ENCODE results near the gene BOC. TPM values are rescaled to one million over a fixed set of nuclear protein-coding genes. Genes with fewer than 3 reads are reported as not detected.

The BOC gene
- total and polyA plus RNA-seq, 2 of the 13 experiments (the other 11 are each of a cell fraction or from before 2014, with no cell fraction given), result 0.04 TPM; not detected in 1

DNA sequence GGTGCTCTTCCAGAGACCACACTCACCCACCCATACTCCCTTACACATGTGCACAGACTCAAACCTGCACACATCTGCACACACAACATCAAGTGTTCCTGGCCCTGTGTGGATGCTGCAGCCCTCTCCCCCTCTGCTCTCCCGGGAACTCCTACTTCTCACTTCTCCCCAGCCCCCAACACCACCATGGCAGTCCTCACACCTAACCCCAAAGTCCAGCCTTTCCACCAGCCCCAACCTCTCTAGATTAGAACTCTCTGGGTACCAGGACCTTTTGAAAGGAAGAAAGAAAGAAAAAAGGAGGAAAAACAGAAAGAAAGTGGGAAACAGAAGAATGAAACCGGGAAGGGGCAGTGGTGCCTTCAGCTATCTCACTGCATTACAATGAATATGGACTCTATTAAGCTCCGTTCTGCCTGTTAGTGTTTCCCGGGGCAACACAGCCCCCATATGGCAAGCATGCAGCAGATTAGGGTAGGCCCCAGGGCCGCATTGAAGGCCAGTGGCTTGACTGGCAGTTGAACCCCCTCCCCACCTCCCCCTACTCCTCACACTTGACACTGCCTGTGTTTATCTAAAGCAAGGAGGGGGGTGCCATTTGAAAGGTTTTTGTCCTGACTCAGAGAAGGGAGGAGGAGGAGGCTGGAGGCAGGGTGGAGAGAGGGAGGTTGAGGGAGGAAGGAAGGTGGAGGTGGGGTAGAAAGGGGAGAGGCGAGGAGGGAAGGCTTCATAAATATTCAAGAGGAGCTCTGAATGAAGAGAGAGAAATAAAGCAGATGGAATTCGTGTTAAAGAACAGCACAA, 30.1 kb downstream of the BOC start:
- FAIRE-seq, result no peak
- Histone ChIP-seq H3K79me2 (ENCODE audit: insufficient read depth, low read length) (no peaks in the 10 kb centered on the region), H3K9me3 (ENCODE audit: low read length) (no peaks in the 10 kb centered on the region), H4K20me1 (ENCODE audit: insufficient read depth, low read length) (no peaks in the 10 kb centered on the region), H3K27ac (ENCODE audit: extremely low read length, insufficient read depth, low read length) (no peak overlapping the region), H3K4me3 (replicated peaks in 1 of 3; ENCODE audit: insufficient read depth in 1 of 3, low read depth in 2 of 3, low read length in 3 of 3) (no peak overlapping the region), H3K27me3 (ENCODE audit: control insufficient read depth in 1 of 2, insufficient read depth in 2 of 2, low read length in 2 of 2) (peaks cover 1 to 25% of the 10 kb centered on the region in 2 experiments; a peak in 3 of 5 replicates), H2AFZ (ENCODE audit: low read length) (no peak overlapping the region), H3K36me3 (replicated peaks in 1 of 2; ENCODE audit: control insufficient read depth in 1 of 2, insufficient read depth in 2 of 2, low read length in 2 of 2) (no peaks in the 10 kb centered on the region), H3K9ac (ENCODE audit: insufficient read depth, low read depth, low read length) (no peak overlapping the region), H3K4me2 (ENCODE audit: low read depth, low read length) (no peak overlapping the region), H3K4me1 (ENCODE audit: insufficient read depth, low read length) (no peaks in the 10 kb centered on the region)
- in situ Hi-C loops (cut with HindIII; ENCODE audit: extremely low pct_ligation_motif_present, low pct_unique_long_range_greater_than_20kb), result no loop called here
- ChIA-PET POLR2A (no interaction called here), CTCF (ENCODE audit: low intra/inter-chr PET ratio, low total read pairs) (no interaction called here)
- TF ChIP-seq KDM5A (IDR thresholded peaks at IDR 0.05; ENCODE audit: borderline replicate concordance, low read length) (no peak), KLF15 (CRISPR knock-in tag; IDR thresholded peaks at IDR 0.05; ENCODE audit: borderline replicate concordance) (no peak), PRPF4 (IDR thresholded peaks at IDR 0.05; ENCODE audit: low read depth, low read length, poor library complexity, severe bottlenecking) (no peak), SYNCRIP (IDR thresholded peaks at IDR 0.05; ENCODE audit: insufficient read depth, low read depth, low read length) (no peak), CHD4 (IDR thresholded peaks at IDR 0.05; ENCODE audit: borderline replicate concordance, low read length) (no peak), MAF1 (CRISPR knock-in tag; IDR thresholded peaks at IDR 0.05; ENCODE audit: borderline replicate concordance) (no peak), SNRNP70 (IDR thresholded peaks at IDR 0.05; ENCODE audit: low read depth, low read length) (no peak), HDAC2 (CRISPR knock-in tag; IDR thresholded peaks at IDR 0.05) (no peak), PHF8 (CRISPR knock-in tag; IDR thresholded peaks at IDR 0.05) (no peak), EZH2 (conservative IDR thresholded peaks at IDR 0.05; ENCODE audit: low read depth, low read length) (no peak), IRF2 (CRISPR knock-in tag; IDR thresholded peaks at IDR 0.05) (no peak), ZNF350 (CRISPR knock-in tag; IDR thresholded peaks at IDR 0.05; ENCODE audit: borderline replicate concordance, low read depth) (no peak), ARNT (IDR thresholded peaks at IDR 0.05) (no peak), ZNF619 (CRISPR knock-in tag; IDR thresholded peaks at IDR 0.05) (no peak), MAFK (conservative IDR thresholded peaks at IDR 0.05 in 1 of 2, IDR thresholded peaks at IDR 0.05 in 1 of 2; ENCODE audit: low read length in 2 of 2) (no peak), ZNF30 (CRISPR knock-in tag; IDR thresholded peaks at IDR 0.05) (no peak), NFE2L1 (CRISPR knock-in tag; IDR thresholded peaks at IDR 0.05; ENCODE audit: borderline replicate concordance) (no peak), TBX2 (CRISPR knock-in tag; IDR thresholded peaks at IDR 0.05; ENCODE audit: borderline replicate concordance) (no peak)
- TF ChIP-seq, protein P1, sequence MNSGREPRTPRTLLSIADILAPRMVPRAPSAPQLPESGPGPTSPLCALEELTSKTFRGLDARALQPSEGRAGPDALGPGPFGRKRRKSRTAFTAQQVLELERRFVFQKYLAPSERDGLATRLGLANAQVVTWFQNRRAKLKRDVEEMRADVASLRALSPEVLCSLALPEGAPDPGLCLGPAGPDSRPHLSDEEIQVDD (CRISPR knock-in tag; IDR thresholded peaks at IDR 0.05; ENCODE audit: borderline replicate concordance), result no peak
- no TSS peak for BruUV-seq (replicated peaks)
- no peak for ATAC-seq
- intact Hi-C loops (cut with micrococcal nuclease; ENCODE audit: unreplicated experiment), result no loop called here
- DNase-seq (ENCODE audit: low spot score), result no peak
- WGBS (ENCODE audit: low lambda C conversion rate), result 8% methylated on average over 6 of the region's 7 CpGs

Data from HepG2 (cell line).